HG02571 (cell line): ENCODE measurements around the gene FRMD6.

Experiments
- ATAC-seq: cut with Tn5 transposase; IDR thresholded peaks from one replicate; pipeline ENCODE4 v1.9.1; 2021; ENCODE audit warnings: mild to moderate bottlenecking, moderate library complexity; ENCODE audit not compliant: unreplicated experiment

The FRMD6 gene

DNA sequence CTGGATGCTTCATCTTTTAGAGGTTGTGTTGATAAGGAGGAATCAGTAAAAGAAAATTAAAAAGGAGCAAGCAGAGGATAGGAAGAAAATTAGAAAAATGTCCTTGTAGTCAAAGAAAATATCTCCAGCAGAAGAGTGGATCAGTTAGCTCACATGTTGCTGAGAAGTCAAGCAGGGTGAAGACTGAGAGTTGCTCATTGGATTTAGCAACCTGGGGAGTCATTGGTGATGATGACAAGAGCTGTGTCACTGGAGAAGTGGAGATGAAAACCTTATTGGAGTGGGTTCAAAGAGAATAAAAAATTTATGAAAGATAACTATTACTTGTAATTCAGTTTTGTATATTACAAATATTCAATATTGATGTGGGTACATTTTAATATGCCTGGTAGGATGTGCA is 9.8 kb downstream of the FRMD6 start:
- ATAC-seq: no peak

DNA sequence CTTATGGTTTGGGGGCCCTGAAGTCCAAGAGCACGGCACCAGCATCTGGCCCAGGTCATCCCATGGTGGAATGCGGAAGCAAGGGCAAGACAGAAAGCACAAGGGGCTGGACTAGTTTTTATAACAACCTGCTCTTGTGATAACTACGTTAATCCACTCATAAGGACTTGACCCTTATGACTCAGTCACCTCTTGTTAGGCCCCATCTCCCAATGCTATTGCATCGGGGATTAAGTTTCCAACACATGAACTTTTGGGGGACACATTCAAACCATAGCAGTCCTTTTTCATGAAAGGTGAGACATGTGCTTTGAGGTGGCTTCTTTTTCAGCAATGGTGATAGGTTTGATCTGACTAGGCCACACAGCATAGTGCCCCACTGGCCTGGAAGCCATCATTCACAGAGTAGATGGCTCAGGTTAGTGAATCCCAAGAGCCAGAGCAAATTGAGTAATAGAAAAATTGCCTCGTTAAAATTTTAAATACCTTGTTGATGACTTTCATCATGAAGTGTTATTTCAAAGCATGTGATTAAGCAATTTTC is 12.1 kb downstream of the FRMD6 start:
- ATAC-seq: no peak

DNA sequence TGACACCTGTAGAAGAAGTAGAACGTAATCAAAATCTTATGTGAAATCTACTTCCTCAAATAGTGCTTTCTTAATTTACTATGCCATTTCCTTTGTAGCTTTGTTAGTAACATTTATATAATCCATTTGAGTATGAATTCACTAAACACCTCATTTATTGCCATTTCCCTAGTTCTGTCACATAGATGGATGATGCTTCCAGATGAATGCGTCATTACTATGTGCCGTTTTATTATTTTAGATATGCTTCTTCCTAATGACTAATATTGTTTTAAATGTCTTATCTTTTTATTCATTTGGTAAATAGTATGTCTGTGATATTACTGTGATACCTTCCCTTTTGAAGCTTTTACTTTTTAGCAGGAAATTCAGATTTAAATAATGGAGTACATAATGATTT is 14.4 kb downstream of the FRMD6 start:
- ATAC-seq: no peak

DNA sequence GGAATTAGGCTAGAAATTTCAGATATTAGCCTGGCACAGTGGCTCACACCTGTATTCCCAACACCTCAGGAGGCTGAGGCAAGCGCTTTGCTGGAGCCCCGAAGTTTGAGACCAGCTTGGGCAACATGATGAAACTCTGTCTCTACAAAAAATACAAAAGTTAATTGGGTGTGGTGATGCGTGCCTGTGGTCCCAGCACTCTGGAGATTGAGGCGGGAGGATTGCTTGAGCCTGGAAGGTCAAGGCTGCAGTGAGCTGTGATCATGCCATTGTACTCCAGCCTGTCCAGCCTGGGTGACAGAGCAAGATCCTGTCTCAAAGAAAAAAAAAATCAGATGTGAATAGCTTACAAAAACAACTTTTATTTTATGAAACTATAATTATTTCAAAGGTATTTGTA is 15.1 kb downstream of the FRMD6 start:
- no peak for ATAC-seq

DNA sequence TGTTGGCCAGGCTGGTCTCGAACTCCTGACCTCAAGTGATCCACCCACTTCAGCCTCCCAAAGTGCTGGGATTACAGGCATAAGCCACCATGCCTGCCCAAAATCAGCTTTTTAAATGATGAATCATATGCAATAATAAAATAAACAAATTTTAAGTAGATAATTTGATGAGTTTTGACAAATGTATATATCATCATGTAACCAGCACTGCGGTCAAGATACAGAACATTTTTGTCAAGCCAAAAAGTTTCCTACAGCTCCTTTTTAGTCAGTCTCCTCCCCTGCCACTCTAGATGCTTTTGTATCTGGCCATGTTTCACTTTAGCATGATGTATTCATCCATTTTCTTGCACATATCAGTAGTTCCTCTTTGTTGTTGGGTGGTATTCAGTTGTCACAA is 17.2 kb downstream of the FRMD6 start:
- no peak for ATAC-seq

DNA sequence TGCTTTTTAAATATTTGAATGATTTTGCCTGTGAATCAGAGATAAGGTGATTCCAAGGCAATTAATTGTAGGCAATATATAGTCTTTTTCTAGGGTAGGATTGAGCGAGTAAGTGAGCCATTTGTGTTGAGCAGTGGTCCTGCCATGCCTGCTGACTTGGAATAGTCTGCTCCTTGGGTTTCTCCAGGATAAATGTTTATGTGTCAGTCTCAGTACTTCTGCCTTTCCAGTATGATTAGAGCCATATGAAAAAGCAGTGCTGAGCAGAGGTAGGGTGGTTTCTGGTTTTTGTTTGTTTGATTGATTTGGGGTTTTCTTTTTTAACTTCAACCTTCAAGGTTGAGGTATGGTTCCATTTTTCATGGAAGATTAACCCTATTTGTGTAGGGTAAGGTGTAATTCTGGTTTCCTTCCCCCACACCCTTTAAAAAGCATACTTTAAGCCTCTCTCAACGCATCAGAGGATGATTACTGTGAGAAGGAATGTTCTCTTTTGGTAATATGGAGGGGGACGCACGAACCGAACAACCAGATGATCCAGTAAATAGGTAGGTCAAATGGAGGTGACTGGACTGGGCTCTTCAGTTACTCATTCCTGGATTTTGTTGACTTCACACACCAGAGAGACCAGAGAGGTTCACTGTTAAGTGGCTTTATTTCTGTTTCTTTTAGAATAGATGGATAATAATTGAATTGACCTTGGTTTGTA is 22.7 kb downstream of the FRMD6 start:
- ATAC-seq: no peak

DNA sequence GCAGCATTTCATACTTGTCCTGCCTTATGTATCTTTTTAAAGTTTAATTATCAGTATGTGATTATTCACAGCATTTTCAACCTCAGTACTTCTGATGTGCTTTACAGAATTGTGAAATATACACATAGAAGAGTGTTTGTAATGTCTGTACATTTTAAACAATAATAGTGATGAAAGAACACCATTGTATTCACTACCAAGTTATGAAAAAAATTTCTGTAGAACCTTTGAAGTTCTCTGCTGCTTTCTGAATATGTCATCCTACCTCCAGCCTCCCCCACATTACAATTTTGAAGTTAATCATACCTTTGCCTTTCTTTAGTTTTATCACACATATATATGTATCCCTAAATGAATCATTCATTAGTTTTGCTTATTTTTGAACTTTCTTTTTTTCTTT is 24.8 kb downstream of the FRMD6 start:
- no peak for ATAC-seq

DNA sequence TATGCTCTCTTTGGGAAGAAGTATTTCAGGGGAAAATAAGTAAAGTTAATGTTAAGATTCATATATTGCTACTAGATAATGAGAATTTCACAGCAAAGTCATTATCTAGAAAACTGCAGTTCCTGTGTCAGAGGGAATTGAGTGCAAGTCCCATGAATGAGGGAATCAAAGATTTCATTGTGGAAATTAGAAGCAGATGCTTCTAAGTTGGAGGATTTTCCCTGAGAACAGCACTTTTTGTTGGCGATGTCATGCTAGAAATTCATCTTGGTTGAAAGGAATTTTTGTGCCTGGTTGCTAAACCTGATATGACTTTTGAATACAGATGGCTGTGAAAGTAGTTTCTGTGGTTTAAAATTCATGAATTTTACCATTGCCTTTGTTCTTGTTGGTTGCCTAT is 25.6 kb downstream of the FRMD6 start:
- ATAC-seq: no peak

DNA sequence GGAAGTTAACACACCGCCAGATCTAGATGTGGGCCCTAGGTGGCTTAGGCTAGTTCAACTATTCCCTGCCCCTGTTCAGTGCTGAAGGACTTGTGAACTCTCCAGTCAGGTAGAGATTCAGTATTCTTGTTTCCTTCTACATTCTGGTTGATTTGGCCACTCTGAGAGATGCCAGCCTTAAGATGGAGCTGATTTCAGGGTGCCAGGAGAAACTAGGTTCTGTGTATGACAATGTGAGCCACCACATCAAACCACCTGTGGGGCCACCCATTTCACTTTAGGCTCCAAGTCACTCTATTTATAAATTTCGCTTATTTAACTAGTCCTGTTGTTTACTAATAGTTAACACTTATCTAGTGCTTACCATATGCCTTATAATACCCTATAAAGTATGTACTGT is 26.0 kb downstream of the FRMD6 start:
- no peak for ATAC-seq

DNA sequence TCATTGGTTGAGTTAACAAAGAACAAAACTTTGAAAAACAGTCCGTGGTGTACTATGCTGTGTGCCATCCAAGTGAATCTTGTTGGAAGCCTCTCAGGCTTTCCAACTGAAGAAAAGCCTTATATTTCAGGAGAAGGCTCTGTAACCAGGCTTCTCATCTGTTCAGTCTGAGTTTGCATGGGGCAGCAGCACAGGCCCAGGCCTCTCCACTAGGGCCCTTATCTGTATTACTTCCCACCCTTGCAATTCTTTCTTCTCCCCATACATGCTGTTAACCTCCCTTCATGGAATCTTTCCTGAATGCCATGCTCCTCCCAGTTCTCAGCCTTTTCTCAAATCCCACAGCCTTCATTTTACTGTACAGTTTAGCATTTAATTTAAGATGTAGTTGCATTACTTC is 28.3 kb downstream of the FRMD6 start:
- ATAC-seq: no peak

DNA sequence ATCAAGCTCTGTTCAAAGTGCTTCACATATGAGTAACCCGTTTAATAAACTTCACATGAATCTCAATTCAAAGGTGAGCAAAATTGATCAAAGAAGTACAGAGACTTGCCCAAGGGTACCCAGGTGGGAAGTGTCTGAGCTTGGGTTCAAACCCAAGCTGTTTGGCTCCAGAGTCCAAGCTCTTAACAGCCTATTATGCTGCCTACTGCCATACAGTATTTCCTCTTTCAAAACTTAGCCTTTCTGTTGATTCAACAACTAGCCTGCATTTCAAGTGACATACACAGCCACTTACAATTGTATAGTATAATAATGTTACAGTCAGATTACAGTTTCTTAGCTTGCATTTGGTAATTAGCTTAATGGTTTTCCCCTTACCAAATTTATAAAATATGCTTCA is 29.7 kb downstream of the FRMD6 start:
- ATAC-seq: no peak

DNA sequence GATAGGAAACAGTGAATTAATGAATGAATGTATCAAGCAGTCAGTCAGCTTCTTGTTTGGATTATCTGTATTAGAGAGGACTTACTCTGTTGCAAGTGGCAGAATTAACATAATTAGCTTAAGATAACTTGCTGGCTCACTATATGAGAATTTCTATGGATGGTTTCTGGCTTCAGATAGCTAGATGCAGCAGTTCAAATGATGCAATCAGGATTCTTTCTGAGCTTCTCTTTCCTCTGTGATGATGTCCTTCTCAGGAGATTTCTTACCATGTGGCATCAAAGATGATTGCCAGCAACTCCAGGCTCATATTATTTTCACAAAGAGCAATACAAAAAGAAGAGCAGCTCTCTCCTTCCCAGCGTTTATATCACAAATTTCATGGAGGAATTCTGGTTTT is 30.7 kb downstream of the FRMD6 start:
- no peak for ATAC-seq

DNA sequence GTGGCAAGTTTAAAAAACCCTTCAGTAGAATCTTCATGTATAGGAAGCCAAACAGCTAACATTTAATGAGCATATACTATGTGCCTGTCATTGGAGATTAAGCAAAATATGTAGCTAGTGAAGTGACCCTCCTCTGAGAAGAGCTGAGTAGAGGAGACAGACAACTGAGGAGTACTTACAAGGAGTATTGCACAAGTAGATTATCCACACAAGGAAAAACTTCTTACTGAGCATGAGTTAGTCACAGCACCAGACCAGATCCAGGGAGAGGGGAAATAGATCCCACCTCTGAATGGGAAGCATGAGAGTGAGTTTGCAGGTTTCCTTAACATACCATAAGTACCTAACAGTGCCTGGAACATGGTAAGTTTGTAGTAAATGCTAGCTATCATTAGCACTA is 33.0 kb downstream of the FRMD6 start:
- no peak for ATAC-seq

DNA sequence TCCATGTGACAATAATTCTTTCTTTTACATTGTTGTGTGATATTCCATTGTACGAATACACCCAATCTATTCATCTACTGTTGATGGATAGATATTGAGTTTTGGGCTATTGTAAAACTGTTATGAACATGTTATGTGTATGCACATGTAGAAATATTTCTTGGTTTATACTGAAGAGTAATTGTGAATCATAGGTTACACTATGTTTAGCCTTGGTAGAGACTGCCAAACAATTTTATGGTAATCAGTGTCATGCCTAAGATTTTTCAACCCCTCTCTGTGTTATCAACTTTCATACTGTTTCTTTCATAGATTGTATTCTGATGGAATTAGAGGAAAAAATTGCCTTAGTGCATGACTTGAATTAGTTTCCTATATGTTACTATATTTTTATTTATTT is 39.5 kb downstream of the FRMD6 start:
- ATAC-seq: no peak

DNA sequence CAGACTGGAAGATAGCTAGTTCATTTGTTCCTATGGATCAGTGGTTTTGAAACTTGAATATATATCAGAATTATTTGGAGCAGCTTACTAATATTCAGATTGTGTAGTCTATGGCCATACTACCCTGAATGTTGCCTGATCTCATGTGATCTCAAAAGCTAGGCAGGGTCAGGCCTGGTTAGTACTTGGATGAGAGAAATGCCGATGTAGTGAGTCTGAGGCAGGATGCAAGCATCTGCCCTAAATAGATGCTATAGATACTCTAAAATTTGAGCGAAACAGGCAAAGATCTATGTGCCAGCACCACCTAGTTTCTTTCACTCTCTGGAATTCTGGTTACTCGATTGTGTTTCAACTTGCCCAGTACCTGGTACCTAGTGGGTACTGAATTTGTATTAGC is 40.9 kb downstream of the FRMD6 start:
- no peak for ATAC-seq

DNA sequence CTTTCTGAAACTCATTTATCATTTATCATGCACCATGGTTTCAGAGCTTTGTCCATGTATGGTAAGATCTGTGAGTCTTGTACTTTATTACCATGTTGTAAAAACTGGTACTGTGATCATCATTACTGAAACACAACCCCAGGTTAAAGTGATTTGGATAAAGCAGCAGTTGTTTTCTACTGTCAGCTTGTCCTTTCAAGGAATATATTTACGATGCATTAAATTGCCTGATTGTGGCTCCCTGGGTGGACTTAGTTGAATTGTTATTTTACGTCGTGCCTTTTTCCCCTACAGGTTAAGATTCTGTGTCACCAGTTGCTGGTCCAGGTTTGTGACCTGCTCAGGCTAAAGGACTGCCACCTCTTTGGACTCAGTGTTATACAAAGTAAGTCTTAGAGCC is 46.1 kb downstream of the FRMD6 start:
- no peak for ATAC-seq

DNA sequence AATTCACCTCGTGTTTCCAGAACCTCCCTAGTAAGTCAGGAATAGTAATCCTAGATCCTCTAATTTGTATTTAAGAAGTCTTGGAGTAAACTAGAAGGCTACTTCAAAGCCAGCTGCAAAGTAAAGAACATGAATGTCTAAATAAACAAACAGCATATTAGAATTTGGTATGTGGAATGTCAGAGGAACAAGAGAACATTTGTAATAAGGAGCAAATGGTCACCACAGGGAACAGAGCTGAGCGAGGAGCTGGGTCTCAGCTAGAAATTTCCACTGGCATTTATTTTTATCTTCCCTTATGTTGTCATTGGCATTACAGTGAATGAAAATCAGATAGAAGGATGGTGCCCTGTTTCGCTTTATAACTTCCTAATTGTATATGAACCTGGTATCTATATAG is 50.2 kb downstream of the FRMD6 start:
- ATAC-seq: no peak

DNA sequence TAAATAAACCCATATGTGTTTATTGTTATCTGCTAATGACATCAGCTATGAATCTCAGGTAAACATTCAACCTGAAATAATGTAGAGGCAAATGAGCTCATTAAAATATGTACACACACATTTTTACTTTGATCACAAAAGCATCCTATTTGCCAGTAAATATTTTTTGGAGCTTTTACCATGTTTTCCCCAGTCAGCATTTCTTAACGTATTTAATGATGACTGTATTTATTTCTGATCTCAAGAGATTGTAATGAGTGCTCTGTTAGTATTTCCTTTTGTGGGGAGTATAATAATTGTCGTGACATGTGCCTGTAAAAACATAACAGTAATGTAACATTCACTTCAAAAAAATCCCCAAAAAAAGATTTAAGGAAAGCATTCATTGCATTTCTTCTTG is 52.1 kb downstream of the FRMD6 start:
- no peak for ATAC-seq

DNA sequence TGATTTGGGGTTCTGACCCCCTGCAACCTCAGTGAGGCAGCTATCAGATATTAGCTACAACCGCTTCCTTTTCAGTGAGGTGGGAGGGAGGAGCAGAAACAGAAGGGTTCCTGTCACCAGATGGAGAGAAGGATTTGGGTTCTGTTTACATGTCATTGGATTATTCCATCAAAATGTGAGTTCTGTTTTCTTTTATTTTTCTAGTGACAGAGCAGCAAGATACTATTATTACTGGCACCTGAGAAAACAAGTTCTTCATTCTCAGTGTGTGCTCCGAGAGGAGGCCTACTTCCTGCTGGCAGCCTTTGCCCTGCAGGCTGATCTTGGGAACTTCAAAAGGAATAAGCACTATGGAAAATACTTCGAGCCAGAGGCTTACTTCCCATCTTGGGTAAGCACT is 52.8 kb downstream of the FRMD6 start:
- no peak for ATAC-seq

DNA sequence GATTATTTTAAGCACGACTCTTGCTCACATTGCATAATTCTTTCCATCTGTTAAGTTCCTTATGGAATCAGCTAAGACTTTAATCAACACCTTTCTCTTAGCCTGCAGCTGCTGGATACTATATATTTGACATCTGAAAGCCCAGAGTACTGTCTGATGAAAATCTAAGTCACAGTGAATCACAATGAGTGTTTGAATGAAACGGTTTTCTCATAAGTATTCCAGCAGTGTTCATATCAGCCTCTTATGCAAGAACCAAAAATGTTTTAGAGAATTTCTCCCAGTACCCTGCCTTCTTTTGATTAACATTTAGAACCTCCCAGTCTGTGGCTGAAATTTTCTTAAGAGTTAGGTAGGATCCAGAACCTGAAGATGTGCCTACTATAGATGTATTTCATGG is 55.6 kb downstream of the FRMD6 start:
- no peak for ATAC-seq

DNA sequence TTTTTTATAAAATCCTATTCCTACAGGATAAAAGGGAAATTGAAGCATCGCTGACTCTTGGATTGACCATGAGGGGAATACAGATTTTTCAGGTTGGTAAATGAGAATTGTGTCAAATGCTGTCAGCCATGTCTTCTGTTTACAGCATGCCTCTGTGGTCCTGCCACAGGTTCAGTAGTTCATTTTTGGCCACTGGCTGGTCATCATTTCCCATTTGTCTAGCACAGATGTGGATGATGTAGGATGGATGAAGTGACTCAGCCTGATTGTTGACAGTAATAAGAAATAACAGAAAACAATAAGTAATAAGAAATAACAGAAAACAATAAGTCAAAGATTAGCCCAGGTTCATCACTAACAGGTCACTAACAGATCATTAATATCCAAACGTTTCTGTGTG is 59.8 kb downstream of the FRMD6 start:
- ATAC-seq: no peak

DNA sequence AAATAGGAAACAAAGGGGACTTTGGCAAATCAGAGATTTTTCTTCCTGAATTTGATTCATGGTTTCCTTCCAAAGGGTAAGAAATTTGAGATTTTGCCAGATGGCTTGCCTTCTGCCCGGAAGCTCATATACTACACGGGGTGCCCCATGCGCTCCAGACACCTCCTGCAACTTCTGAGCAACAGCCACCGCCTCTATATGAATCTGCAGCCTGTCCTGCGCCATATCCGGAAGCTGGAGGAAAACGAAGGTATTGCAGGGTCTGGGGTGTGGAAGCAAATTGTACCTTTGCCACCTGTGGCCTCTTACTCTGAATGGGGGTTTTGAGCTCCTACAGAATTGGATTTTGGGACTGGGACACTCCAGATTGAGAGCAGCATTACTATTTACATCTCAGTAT is 63.5 kb downstream of the FRMD6 start:
- ATAC-seq: no peak

DNA sequence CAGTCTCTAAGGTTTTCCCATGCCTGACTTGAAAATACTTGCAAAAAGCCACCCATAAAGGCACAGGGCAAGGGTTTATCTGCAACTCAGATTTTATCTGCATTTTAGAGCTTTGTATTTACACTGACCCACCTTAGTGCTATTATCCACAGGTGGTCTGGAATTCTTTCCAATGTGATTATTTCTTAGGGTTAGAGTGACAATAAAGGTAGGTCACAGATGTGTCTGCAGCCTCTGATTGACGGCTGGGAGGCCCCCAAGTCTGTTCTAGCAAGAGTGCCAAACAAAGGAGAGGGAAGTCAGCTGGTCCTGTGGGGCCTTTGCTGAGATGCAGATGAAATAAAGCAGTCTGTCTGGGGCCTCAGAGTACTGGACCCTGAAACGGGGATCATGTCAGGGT is 64.0 kb downstream of the FRMD6 start:
- no peak for ATAC-seq
